Activated naive CD8-positive, alpha-beta T cell treated with anti-CD3 and anti-CD28 coated beads, Interleukin-2, amount 50 U/mL, for 24 hours (primary cell): ENCODE measurements around the gene EED.
"Not testable (repeated sequence)": the region's sequence is repeated elsewhere in the genome, so short reads cannot be mapped to it uniquely, and the experiment has no call there.

Experiments used
- ATAC-seq: fragments of 150-1000 bp; cut with Tn5 transposase; one replicate; pipeline ENCODE4 v1.10.0; 2021
- DNase-seq: peaks from one replicate; pipeline ENCODE4 v3.0.0; 2021
- H3K27ac Mint-ChIP-seq: one replicate; pipeline ENCODE4 v1.8.0; 2021; ENCODE audit warnings: mild to moderate bottlenecking, mixed read lengths
- H3K27me3 Mint-ChIP-seq: one replicate; pipeline ENCODE4 v1.8.0; 2021; ENCODE audit warnings: mixed read lengths
- H3K36me3 Mint-ChIP-seq: one replicate; pipeline ENCODE4 v1.8.0; 2021; ENCODE audit warnings: low read depth, mixed read lengths
- H3K4me1 Mint-ChIP-seq: one replicate; pipeline ENCODE4 v1.8.0; 2021; ENCODE audit warnings: mixed read lengths
- H3K4me3 Mint-ChIP-seq: one replicate; pipeline ENCODE4 v1.8.0; 2021; ENCODE audit warnings: mild to moderate bottlenecking, moderate library complexity, mixed read lengths
- H3K9me3 Mint-ChIP-seq: one replicate; pipeline ENCODE4 v1.8.0; 2021; ENCODE audit warnings: mixed read lengths

EED gene

DNA sequence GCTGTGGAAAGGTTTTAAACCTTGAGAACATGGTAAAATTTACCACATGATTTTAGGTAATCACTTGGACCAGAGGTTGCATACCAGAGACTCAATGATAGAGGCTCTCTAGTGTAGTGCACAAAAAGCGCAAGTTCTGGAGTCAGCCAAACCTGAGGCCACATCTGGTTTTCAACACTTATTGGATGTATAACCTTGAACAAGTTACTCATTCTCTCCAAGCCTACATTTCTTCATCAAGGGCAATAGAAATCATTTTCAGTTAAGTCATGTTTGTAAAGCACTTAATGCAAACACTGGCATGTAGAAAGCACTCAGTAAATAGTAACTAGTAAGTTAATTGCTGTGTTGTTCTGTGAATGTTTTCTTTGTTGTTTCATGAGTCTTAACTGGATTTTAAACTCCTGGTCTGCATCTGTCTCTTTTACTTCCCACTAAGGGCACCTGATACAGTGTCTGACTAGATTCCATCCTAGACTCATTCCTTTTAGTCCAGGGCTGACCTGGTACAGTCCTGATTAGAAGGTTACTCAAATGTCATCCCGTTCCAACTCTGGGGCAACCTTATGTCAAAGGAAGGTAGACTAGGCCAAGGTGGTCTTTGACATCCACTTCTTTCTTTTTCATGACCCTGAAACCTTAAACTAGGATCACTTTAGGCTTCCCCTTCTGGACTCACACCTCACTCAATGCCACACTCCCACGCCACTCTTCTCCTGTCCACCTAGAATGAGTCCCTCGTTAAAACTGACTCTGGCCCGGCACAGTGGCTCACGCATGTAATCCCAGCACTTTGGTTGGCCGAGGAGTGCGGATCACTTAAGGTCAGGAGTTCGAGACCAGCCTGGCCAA, 34.5 kb upstream of the EED start:
- H3K27me3 Mint-ChIP-seq, result peaks cover 1% of the 10 kb centered on the region
- no peak for ATAC-seq
- DNase-seq, result no peak
- H3K36me3 Mint-ChIP-seq, result peaks cover 9% of the 10 kb centered on the region
- H3K4me1 Mint-ChIP-seq, result peaks cover 55% of the 10 kb centered on the region
- peak overlapping the region; percentile 4 for H3K27ac Mint-ChIP-seq
- H3K4me3 Mint-ChIP-seq, result no peak overlapping the region
- H3K9me3 Mint-ChIP-seq, result peaks cover 10% of the 10 kb centered on the region

DNA sequence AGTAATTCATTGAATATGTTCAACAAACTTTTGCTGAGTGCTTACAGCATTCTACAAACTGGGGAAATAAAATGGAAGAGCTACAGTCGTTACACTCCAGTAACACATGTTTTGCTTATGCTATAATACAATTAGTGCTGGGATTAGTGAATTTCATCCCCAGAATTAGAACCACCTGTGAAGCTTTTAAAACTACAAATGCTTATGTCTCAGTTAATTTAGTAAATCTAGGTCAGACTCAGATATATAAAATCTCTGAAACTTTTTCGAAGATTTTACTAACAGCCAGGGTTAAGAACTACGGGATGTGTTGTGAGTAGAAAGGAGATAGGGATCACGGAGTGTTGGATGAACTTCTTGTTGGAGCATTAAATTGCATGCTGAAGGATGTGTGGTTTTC, 33.7 kb upstream of the EED start:
- H3K27ac Mint-ChIP-seq, result no peak overlapping the region
- H3K36me3 Mint-ChIP-seq, result peaks cover 9% of the 10 kb centered on the region
- peaks cover 10% of the 10 kb centered on the region for H3K9me3 Mint-ChIP-seq
- DNase-seq, result no peak
- H3K4me1 Mint-ChIP-seq, result peaks cover 64% of the 10 kb centered on the region
- no peak overlapping the region for H3K4me3 Mint-ChIP-seq
- H3K27me3 Mint-ChIP-seq, result peaks cover 1% of the 10 kb centered on the region
- no peak for ATAC-seq

DNA sequence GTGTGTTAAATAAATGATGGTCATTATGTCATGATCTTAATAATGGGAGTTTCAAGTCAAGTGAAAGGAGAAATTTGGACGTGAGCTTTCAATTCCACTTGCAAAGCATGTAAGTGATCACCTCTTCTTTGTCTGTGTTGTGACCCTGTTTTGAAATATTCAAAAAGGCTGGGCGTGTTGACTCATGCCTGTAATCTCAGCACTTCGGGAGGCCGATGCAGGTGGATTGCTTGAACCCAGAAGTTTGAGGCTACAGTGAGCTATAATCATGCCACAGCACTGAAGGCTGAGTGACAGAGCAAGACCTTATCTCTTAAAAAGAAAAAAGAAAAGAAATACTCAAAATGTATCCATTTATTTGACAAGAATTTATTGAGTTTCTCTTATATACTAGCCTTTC, 32.9 kb upstream of the EED start:
- ATAC-seq (no peak), DNase-seq (no peak)
- Mint-ChIP-seq H3K27me3 (peaks cover 1% of the 10 kb centered on the region), H3K9me3 (peaks cover 10% of the 10 kb centered on the region), H3K36me3 (peaks cover 9% of the 10 kb centered on the region), H3K27ac (no peak overlapping the region), H3K4me1 (peaks cover 70% of the 10 kb centered on the region), H3K4me3 (no peak overlapping the region)

DNA sequence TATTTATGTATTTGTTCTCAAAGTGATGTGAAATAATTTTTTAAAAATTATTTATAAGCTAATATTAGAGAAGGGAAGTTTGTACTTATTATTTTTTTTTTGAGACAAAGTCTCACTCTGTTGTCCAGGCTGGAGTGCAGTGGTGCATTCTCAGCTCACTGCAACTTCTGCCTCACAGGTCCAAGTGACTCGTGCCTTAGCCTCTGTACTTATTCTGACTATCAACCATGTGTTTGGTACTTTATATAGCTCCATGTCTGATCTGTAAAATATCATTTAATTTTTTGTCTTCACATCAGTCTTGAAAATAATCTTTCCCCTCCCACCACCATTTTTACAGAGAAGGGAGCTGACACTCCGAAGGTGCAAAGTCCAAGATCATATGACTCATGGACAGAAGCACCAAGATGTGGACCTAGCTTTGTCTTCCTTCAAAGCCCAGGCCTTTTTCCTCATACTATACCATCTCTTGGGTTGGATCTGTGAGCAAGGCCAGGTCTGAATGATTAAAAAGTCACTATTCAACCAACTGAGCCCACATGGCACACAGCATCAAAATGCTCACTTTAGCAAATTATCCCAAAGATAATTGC, 32.4 kb upstream of the EED start:
- DNase-seq, result no peak
- no peak for ATAC-seq
- Mint-ChIP-seq H3K27me3 (peaks cover 1% of the 10 kb centered on the region), H3K36me3 (peaks cover 9% of the 10 kb centered on the region), H3K4me3 (no peak overlapping the region), H3K27ac (peak overlapping the region; percentile 33), H3K4me1 (peaks cover 70% of the 10 kb centered on the region), H3K9me3 (peaks cover 10% of the 10 kb centered on the region)

DNA sequence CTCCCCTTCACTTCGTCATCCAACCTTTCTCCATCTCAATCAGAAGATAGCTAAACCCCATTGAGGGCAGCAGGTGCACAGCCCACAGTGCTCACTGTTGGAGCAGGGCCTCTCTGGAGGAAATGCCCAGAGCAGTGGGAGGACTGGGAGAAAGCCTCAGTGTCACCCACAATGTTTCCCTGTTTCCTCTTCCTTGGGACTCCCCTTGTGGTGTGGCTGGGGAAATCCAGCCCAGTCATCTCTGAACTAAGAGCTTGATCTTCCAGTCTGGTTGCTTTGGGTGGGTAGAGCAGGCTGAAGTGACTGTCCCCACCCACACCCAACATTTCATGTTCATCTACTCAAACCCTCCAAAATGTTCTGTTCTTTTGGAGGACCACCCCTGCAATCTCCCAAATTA, 29.8 kb upstream of the EED start:
- ATAC-seq (peak; percentile 82), DNase-seq (peak; percentile 85)
- H3K27ac Mint-ChIP-seq, result peak overlapping the region; percentile 92
- peaks cover 10% of the 10 kb centered on the region for H3K9me3 Mint-ChIP-seq
- H3K27me3 Mint-ChIP-seq, result peaks cover 1% of the 10 kb centered on the region
- peak overlapping the region; percentile 58 for H3K4me3 Mint-ChIP-seq
- peaks cover 89% of the 10 kb centered on the region for H3K4me1 Mint-ChIP-seq
- peaks cover 9% of the 10 kb centered on the region for H3K36me3 Mint-ChIP-seq

DNA sequence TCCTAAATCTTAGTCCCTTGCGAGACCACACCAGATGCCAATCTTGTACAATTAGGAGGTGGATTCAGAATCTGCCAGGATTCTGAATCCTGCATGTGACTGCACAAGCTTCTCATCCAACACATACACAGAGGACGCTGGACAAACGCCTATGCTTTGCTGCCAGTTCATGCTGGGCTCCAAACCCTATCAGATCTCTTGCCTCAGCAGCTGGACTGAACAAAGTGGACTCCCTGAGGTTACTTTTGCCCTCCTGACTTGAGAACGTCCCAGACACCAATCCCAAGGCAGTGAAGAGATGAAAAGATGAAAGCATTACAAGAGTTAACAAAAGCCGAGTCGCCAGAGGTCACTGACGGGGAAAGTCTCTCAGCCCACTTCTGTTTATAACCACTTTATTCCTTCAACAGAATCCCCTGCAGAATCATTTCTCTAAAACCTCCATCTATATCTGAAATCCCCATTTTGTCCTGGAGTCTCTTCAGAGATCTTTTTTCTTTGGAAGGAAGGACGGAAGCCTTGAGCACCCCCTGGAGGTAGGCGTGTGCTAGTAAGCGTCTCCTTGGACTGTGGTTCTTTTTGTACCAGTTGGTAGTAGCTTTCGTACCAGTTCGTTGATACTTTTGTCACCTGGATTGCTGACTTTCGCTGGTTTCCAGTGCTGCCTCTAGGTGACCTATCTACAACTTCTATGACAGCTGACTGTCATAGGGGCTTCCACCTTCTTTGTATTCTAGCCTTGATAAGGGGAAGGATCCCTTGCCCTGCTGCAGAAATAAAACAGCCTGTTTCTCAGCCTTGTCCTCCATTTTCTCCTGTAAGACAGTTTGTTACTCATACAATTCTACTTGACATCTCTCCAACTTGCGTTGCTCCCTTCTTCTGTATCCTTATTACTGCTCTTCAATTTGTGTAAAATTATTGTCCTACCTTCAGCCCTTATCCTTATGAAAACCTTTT, 26.1 kb upstream of the EED start:
- H3K4me1 Mint-ChIP-seq, result peaks cover 86% of the 10 kb centered on the region
- peaks cover 5% of the 10 kb centered on the region for H3K27me3 Mint-ChIP-seq
- H3K27ac Mint-ChIP-seq, result peak overlapping the region; percentile 94
- DNase-seq, result peak; percentile 74
- peaks cover 6% of the 10 kb centered on the region for H3K9me3 Mint-ChIP-seq
- H3K36me3 Mint-ChIP-seq, result peaks cover 5% of the 10 kb centered on the region
- peak overlapping the region; percentile 60 for H3K4me3 Mint-ChIP-seq
- ATAC-seq, result peak; percentile 8

DNA sequence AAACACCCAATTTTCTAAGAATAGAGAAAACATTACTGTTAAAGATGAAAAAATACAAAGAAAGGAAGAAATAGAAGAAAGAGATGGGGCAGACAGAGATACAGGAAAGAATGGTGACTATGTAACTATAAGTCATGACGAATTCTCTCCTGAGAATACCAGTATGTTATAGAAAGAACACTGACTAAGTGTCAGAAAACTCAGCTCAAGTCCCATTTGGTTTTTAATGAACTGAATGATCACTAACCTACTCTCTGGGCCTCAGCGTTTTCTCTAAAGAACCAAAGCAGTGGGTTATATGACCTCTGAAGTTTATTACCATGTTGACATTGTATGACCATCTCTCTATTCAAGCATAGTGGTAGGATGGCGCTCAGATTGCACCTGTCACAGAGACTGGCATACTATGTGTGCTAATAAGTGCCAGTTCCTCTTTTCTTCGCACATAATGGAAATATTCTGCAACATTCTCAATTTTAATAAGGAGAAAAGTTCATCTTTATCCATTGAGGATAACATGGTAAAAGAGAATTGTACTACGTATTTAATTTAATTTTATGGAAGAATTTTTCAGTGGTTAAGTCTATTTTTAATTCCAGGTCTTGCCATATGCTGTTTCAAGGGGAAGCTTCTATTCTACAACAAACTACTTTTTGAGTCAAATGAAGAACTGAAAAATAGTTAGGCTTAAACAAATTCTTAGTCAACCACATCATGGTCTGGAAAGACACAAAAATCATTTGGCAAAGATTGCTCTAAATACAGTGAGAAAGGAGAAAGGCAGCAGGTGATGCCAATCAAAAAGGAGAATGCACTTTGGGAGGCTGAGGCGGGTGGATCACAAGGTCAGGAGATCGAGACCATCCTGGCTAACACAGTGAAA, 25.0 kb upstream of the EED start:
- H3K27me3 Mint-ChIP-seq, result peaks cover 5% of the 10 kb centered on the region
- peak overlapping the region; percentile 60 for H3K4me3 Mint-ChIP-seq
- H3K9me3 Mint-ChIP-seq, result peaks cover 13% of the 10 kb centered on the region
- DNase-seq (no peak), ATAC-seq (peak; percentile 60)
- H3K36me3 Mint-ChIP-seq, result peaks cover 8% of the 10 kb centered on the region
- peaks cover 77% of the 10 kb centered on the region for H3K4me1 Mint-ChIP-seq
- peak overlapping the region; percentile 94 for H3K27ac Mint-ChIP-seq

DNA sequence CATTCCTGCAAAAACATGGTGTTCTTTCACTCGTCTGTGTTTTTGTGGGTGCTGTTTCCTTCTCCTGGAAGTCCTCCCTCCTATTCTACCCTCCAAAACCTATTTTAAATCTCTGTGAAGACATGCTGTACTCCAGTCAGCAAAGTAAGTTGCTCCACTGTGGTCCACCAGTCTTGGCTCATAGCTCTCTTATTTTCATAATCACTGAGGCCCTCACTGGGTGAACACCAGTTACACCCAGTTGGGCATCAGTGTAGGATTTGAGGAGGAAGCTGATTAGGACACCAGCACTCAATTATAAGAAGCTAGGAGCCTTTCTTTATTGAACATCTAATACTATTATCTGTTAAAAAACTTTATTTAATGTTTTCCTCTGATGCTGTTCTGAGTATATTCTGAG, 23.9 kb upstream of the EED start:
- Mint-ChIP-seq H3K27me3 (peaks cover 3% of the 10 kb centered on the region), H3K4me1 (peaks cover 72% of the 10 kb centered on the region), H3K36me3 (peaks cover 8% of the 10 kb centered on the region), H3K27ac (peak overlapping the region; percentile 83), H3K9me3 (peaks cover 9% of the 10 kb centered on the region), H3K4me3 (peak overlapping the region; percentile 39)
- ATAC-seq, result no peak
- DNase-seq, result no peak

DNA sequence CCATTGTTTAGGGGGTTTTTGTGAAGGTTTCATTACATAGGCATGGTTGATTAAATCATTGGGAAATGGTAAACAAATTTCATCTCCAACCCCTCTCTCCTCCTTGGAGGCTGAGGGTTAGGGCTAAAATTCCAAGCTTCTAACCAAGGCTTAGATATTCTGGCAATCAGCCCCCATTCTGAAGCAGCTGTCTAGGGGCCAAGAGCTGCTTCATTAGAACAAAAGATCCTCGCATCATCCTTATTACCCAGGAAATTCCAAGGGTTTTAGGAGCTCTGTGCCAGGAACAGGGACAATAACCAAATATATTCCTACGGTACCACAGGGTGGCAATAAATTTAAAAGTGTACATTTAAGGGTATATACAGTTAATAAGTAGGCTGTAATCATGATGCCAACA, 22.5 kb upstream of the EED start:
- peaks cover 74% of the 10 kb centered on the region for H3K4me1 Mint-ChIP-seq

DNA sequence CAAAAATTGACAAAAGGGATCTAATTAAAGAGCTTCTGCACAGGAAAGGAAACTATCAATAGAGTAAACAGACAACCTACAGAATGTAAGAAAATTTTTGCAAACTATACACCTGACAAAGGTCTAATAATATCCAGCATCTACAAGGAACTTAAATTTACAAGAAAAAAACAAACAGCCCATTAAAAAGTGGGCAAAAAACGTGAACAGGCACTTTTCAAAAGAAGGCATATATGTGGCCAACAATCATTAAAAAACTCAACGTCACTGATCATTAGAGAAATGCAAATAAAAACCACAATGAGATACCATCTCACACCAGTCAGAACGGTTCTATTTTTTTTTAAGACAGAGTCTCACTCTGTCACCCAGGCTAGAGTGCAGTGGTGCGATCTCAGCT, 20.0 kb upstream of the EED start:
- not testable (repeated sequence) for H3K27ac Mint-ChIP-seq

More for the DNA sequence above, 22.5 kb upstream of the EED start:
- DNase-seq, result no peak
- no peak for ATAC-seq
- Mint-ChIP-seq H3K27ac (no peak overlapping the region), H3K36me3 (peaks cover 8% of the 10 kb centered on the region), H3K4me3 (no peak overlapping the region), H3K27me3 (peaks cover 3% of the 10 kb centered on the region), H3K9me3 (peaks cover 9% of the 10 kb centered on the region)

DNA sequence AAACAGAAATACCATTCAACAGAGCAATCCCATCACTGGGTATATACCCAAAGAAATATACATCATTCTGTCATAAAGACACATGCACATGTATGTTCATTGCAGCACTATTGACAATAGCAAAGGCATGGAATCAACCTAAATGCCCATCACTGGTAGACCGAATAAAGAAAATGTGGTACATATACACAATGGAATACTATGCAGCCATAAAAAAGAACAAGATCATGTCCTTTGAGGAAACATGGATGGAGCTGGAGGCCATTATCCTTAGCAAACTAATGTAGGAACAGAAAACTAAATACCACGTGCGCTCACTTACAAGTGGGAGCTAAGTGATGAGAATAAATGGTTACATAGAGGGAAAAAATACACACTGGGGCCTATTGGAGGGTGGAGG, 19.2 kb upstream of the EED start:
- not testable (repeated sequence) for H3K4me3 Mint-ChIP-seq, H3K27ac Mint-ChIP-seq, ATAC-seq, H3K27me3 Mint-ChIP-seq, DNase-seq, H3K9me3 Mint-ChIP-seq, H3K36me3 Mint-ChIP-seq
- peaks cover 77% of the 10 kb centered on the region for H3K4me1 Mint-ChIP-seq

More for the DNA sequence above, 20.0 kb upstream of the EED start:
- DNase-seq, H3K27me3 Mint-ChIP-seq, H3K36me3 Mint-ChIP-seq, H3K9me3 Mint-ChIP-seq, ATAC-seq, H3K4me3 Mint-ChIP-seq: not testable (repeated sequence)
- H3K4me1 Mint-ChIP-seq, result peaks cover 76% of the 10 kb centered on the region

DNA sequence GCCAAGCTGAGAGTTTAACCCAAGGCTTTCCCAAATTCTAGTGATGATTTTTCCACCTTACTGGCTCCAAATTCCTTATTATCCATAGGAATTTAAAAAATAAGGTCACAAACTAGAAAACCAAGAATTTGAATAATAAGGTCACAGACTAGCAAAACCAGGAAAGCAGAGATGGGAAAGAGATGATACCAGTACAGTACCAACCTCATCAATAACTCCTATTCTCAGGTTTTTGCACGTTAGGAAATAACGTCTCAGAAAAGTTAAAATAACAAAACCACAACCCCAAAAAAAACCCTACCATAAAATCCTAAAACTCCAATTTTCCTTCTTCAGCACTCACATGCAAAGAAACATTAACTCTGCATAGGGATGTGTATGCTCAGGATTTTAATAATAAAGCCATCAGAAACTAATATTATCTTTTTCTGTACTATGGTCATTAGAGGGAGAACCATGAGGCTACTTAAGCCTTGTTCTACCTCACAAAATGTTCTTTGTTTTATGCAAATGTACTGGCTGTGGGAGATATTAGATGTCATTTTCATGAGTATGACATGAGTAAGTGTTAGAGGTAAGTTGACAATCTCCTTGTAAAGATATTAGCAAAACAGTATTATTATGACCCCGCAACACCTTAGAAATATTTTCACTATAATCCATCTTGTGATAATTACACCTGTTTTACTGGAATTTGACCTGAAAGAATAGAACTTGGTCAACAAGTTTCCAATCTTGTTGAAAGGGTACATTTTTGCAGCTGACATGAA, 16.1 kb upstream of the EED start:
- Mint-ChIP-seq H3K4me3 (peak overlapping the region; percentile 59), H3K36me3 (peaks cover 8% of the 10 kb centered on the region), H3K9me3 (peaks cover 9% of the 10 kb centered on the region), H3K4me1 (peaks cover 78% of the 10 kb centered on the region), H3K27ac (peak overlapping the region; percentile 98), H3K27me3 (no peaks in the 10 kb centered on the region)
- ATAC-seq (peak; percentile 87), DNase-seq (no peak)

DNA sequence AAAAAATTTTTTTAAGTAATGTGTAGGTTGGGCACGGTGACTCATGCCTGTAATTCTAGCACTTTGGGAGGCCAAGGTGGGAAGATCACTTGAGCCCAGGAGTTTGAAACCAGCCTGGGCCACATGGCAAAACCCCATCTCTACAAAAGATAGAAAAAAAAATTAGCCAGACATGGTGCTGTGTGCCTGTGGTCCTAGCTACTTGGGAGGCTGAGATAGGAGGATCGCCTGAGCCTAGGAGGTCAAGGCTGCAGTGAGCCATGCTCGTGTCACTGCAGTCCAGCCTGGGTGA, 15.6 kb upstream of the EED start:
- H3K4me3 Mint-ChIP-seq, result peak overlapping the region; percentile 59
- not testable (repeated sequence) for H3K27me3 Mint-ChIP-seq, H3K36me3 Mint-ChIP-seq, H3K9me3 Mint-ChIP-seq
- DNase-seq (peak; percentile 59), ATAC-seq (peak; percentile 60)
- peak overlapping the region; percentile 98 for H3K27ac Mint-ChIP-seq
- peaks cover 75% of the 10 kb centered on the region for H3K4me1 Mint-ChIP-seq
